HCT116 (cell line): ENCODE data around the gene BRD4. TPM values are rescaled to one million over a fixed set of nuclear protein-coding genes. Genes with fewer than 3 reads are reported as not detected.

Experiments used
- ATAC-seq: fragments of 200-7000 bp; cut with Tn5 transposase; 2 replicates; pipeline ENCODE4 v1.9.1; 2020; ENCODE audit warnings: mild to moderate bottlenecking, moderate library complexity
- BruUV-seq: library from RNA; stranded (reverse); fragments of 400-500 nt; replicated peaks from 2 replicates; lab custom pipeline; 2021; lab: Mats Ljungman, UMichigan
- CTCF ChIA-PET: fragments of 300-600 bp; sonication (Branson Sonifier 250); formaldehyde crosslinking; loops from one replicate; lab custom pipeline; 2021; ENCODE audit warnings: antibody characterized with exemption; lab: Charles Lee
- POLR2A ChIA-PET: fragments of 300-600, 350-600 bp; sonication (Branson Sonifier 250); formaldehyde crosslinking; loops from one replicate; lab custom pipeline; 2021; ENCODE audit warnings: antibody characterized with exemption; lab: Charles Lee
- RAD21 ChIA-PET, 2 experiments: fragments of 300-600 bp; sonication (Branson Sonifier 250); formaldehyde crosslinking; loops; one replicate each; lab custom pipeline; 2023; ENCODE audit warnings: low total read pairs in 2 of 2; ENCODE audit not compliant: uncharacterized antibody in 2 of 2, unreplicated experiment in 2 of 2, low non-redundant PET in 1 of 2; lab: Charles Lee
- DNase-seq: peaks from one replicate; pipeline ENCODE4 v3.0.0-alpha.2; 2010; ENCODE audit warnings: low read depth, low spot score
- H2AFZ ChIP-seq: fragments of 200-600 bp; shearing (Covaris generic), sonication (generic); 2 replicates; pipeline ENCODE4 v1.6.1; 2017; ENCODE audit warnings: low read depth, mixed run types, mixed read lengths, antibody characterized with exemption, low read length; ENCODE audit not compliant: poor library complexity, severe bottlenecking
- H3K27ac ChIP-seq: 2 replicates; pipeline ENCODE4 v1.5.1; 2012; ENCODE audit warnings: low read depth, low read length
- H3K27me3 ChIP-seq: fragments of 200-600 bp; sonication (generic); 2 replicates; pipeline ENCODE4 v1.6.1; 2016; ENCODE audit warnings: mixed run types, low read length, mixed read lengths; ENCODE audit not compliant: insufficient read depth
- H3K36me3 ChIP-seq, 2 experiments: fragments of 200-500 bp in 1 of 2; fragments of 200-600 bp in 1 of 2; sonication (Bioruptor generic) in 1 of 2; sonication (generic) in 1 of 2; 2 replicates each; pipeline versions ENCODE4 v1.5.1 to v1.6.1; 2014 to 2016; ENCODE audit warnings: low read length in 2 of 2, inconsistent platforms in 1 of 2, mixed read lengths in 1 of 2, mixed run types in 1 of 2; ENCODE audit not compliant: insufficient read depth in 2 of 2, control insufficient read depth in 1 of 2
- H3K4me1 ChIP-seq, 2 experiments: fragments of 200-600 bp in 1 of 2; sonication (generic) in 1 of 2; 2 replicates each; pipeline versions ENCODE4 v1.5.1 to v1.6.1; 2012 to 2017; ENCODE audit warnings: low read length in 2 of 2, inconsistent platforms in 1 of 2, mild to moderate bottlenecking in 1 of 2, mixed read lengths in 1 of 2, mixed run types in 1 of 2, moderate library complexity in 1 of 2; ENCODE audit not compliant: insufficient read depth in 2 of 2, control insufficient read depth in 1 of 2
- H3K4me2 ChIP-seq: fragments of 200-600 bp; sonication (generic); 2 replicates; pipeline ENCODE4 v1.6.1; 2017; ENCODE audit warnings: mixed run types, low read length, mixed read lengths
- H3K4me3 ChIP-seq, 2 experiments: fragments of 200-600 bp in 1 of 2; sonication (generic) in 1 of 2; replicated peaks in 1 of 2; 2 replicates each; pipeline ENCODE4 v1.5.1; 2011 to 2016; ENCODE audit warnings: low read length in 2 of 2, control low read depth in 1 of 2, low read depth in 1 of 2, mild to moderate bottlenecking in 1 of 2, mixed read lengths in 1 of 2, mixed run types in 1 of 2
- H3K79me2 ChIP-seq: fragments of 200-600 bp; sonication (generic); 2 replicates; pipeline ENCODE4 v1.6.1; 2017; ENCODE audit warnings: mild to moderate bottlenecking, mixed run types, low read length, moderate library complexity, mixed read lengths; ENCODE audit not compliant: insufficient read depth
- H3K9ac ChIP-seq: fragments of 200-600 bp; sonication (generic); 2 replicates; pipeline ENCODE4 v1.6.1; 2016; ENCODE audit warnings: low read length, mixed read lengths
- H3K9me2 ChIP-seq: fragments of 200-600 bp; sonication (generic), shearing (Covaris generic); 2 replicates; pipeline ENCODE4 v1.6.1; 2017; ENCODE audit warnings: mixed run types, mild to moderate bottlenecking, moderate library complexity; ENCODE audit not compliant: insufficient read depth
- H3K9me3 ChIP-seq, 2 experiments: fragments of 200-500 bp in 1 of 2; fragments of 200-600 bp in 1 of 2; sonication (Bioruptor generic) in 1 of 2; sonication (generic) in 1 of 2; 2 replicates each; pipeline ENCODE4 v1.6.1; 2014 to 2017; ENCODE audit warnings: low read length in 2 of 2, mixed read lengths in 2 of 2, inconsistent platforms in 1 of 2, low read depth in 1 of 2, mild to moderate bottlenecking in 1 of 2, mixed run types in 1 of 2, moderate library complexity in 1 of 2; ENCODE audit not compliant: control insufficient read depth in 1 of 2, insufficient read depth in 1 of 2
- H4K20me1 ChIP-seq: fragments of 200-600 bp; sonication (generic), shearing (Covaris generic); 2 replicates; pipeline ENCODE4 v1.6.1; 2017; ENCODE audit warnings: mixed run types, mild to moderate bottlenecking, moderate library complexity; ENCODE audit not compliant: insufficient read depth
- CBX3 ChIP-seq: IDR thresholded peaks from 2 replicates; pipeline ENCODE4 v1.6.1; 2012; ENCODE audit warnings: low read depth
- CEBPB ChIP-seq: IDR thresholded peaks from 2 replicates; pipeline ENCODE4 v1.6.1; 2012; ENCODE audit warnings: low read depth
- EGR1 ChIP-seq: IDR thresholded peaks from 2 replicates; pipeline ENCODE4 v1.6.1; 2012; ENCODE audit warnings: low read depth
- ELF1 ChIP-seq: IDR thresholded peaks from 2 replicates; pipeline ENCODE4 v1.6.1; 2012; ENCODE audit warnings: low read depth, borderline replicate concordance
- MAX ChIP-seq: IDR thresholded peaks from 2 replicates; pipeline ENCODE4 v1.6.1; 2012
- POLR2AphosphoS5 ChIP-seq: IDR thresholded peaks from 2 replicates; pipeline ENCODE4 v1.6.1; 2011; ENCODE audit warnings: mild to moderate bottlenecking, low read depth, low read length, moderate library complexity
- RAD21 ChIP-seq: IDR thresholded peaks from 2 replicates; pipeline ENCODE4 v1.6.1; 2012; ENCODE audit warnings: low read depth, mild to moderate bottlenecking
- REST ChIP-seq: IDR thresholded peaks from 2 replicates; pipeline ENCODE4 v1.6.1; 2012; ENCODE audit warnings: low read depth
- SIN3A ChIP-seq: IDR thresholded peaks from 2 replicates; pipeline ENCODE4 v1.6.1; 2012; ENCODE audit warnings: low read depth
- SRF ChIP-seq: IDR thresholded peaks from 2 replicates; pipeline ENCODE4 v1.6.1; 2012; ENCODE audit warnings: low read depth
- TCF7L2 ChIP-seq: IDR thresholded peaks from 2 replicates; pipeline ENCODE4 v1.7.0; 2011; ENCODE audit warnings: borderline replicate concordance, inconsistent platforms; ENCODE audit not compliant: insufficient read depth, insufficient read length; ENCODE audit errors: extremely low read depth
- ZFX ChIP-seq: fragments of 450-650 bp; IDR thresholded peaks from 2 replicates; pipeline ENCODE4 v1.6.1; 2017
- ZNF274 ChIP-seq: fragments of 200-500 bp; sonication (Bioruptor generic); IDR thresholded peaks from 2 replicates; pipeline ENCODE4 v1.6.1; 2014; ENCODE audit warnings: mild to moderate bottlenecking, low read depth, low read length, inconsistent platforms
- intact Hi-C: fragments of 100-400 bp; cut with micrococcal nuclease; formaldehyde crosslinking; loops from 2 replicates; pipeline ENCODE4 v1.10.0; 2022
- total RNA-seq: library from RNA; stranded (reverse); gene quantifications from one replicate; pipeline ENCODE4 v1.2.1, GENCODE V29; 2021; ENCODE audit not compliant: unreplicated experiment
- TF ChIP-seq, protein P1 (sequence below): IDR thresholded peaks from 2 replicates; pipeline ENCODE4 v1.6.1; 2011; ENCODE audit warnings: mild to moderate bottlenecking, low read length, moderate library complexity; ENCODE audit not compliant: insufficient replicate concordance; ENCODE audit errors: extremely low read depth

The BRD4 gene
- total RNA-seq, 1 experiment from 2014 or later: 52.9 TPM

GRCh38 chr19:15246198-15246481 is 86.2 kb downstream of the BRD4 start:
- Histone ChIP-seq H3K36me3 (peaks cover 0 to 3% of the 10 kb centered on the region in 2 experiments; a peak in 1 of 4 replicates), H3K4me2 (no peak overlapping the region), H3K4me1 (peaks cover 14 to 28% of the 10 kb centered on the region in 2 experiments), H3K4me3 (no peak overlapping the region), H3K9me3 (no peaks in the 10 kb centered on the region), H3K9ac (no peak overlapping the region), H3K79me2 (peaks cover 4% of the 10 kb centered on the region; the same call in 1 of the 2 replicates), H3K27me3 (no peaks in the 10 kb centered on the region), H4K20me1 (no peaks in the 10 kb centered on the region), H3K27ac (no peak overlapping the region)
- intact Hi-C loops: no loop called here
- ChIA-PET POLR2A (no interaction called here), CTCF (no interaction called here), RAD21 (no interaction called here)
- ATAC-seq: no peak
- no peak for DNase-seq
- TF ChIP-seq ELF1: no peak
- no peak for TF ChIP-seq EGR1
- no peak for TF ChIP-seq RAD21
- TF ChIP-seq CEBPB: no peak
- TF ChIP-seq CBX3: no peak
- TF ChIP-seq TCF7L2: no peak
- TF ChIP-seq ZNF274: no peak
- TF ChIP-seq, all 23 proteins: peak for 0
- no peaks in the 10 kb centered on the region for H3K9me2 ChIP-seq
- no peak overlapping the region for H2AFZ ChIP-seq
- BruUV-seq: no TSS peak

- Histone ChIP-seq H3K27ac (no peak overlapping the region), H3K36me3 (peaks cover 0 to 3% of the 10 kb centered on the region in 2 experiments; a peak in 1 of 4 replicates), H3K79me2 (no peaks in the 10 kb centered on the region; the same call in 1 of the 2 replicates), H3K9me3 (no peaks in the 10 kb centered on the region), H4K20me1 (no peaks in the 10 kb centered on the region), H3K4me1 (peaks cover 14 to 23% of the 10 kb centered on the region in 2 experiments), H3K27me3 (no peaks in the 10 kb centered on the region), H3K9me2 (no peaks in the 10 kb centered on the region), H3K4me3 (no peak overlapping the region), H3K4me2 (no peak overlapping the region), H2AFZ (no peak overlapping the region), H3K9ac (no peak overlapping the region)
- DNase-seq (no peak), ATAC-seq (no peak)
- ChIA-PET CTCF (no interaction called here), POLR2A (no interaction called here), RAD21 (no interaction called here)
- BruUV-seq: no TSS peak
- intact Hi-C loops: no loop called here
- TF ChIP-seq ZFX (no peak), REST (no peak), MAX (no peak), RAD21 (no peak), CBX3 (no peak), SIN3A (no peak), SRF (no peak), ZNF274 (no peak), EGR1 (no peak), POLR2AphosphoS5 (no peak)
- TF ChIP-seq, protein P1, sequence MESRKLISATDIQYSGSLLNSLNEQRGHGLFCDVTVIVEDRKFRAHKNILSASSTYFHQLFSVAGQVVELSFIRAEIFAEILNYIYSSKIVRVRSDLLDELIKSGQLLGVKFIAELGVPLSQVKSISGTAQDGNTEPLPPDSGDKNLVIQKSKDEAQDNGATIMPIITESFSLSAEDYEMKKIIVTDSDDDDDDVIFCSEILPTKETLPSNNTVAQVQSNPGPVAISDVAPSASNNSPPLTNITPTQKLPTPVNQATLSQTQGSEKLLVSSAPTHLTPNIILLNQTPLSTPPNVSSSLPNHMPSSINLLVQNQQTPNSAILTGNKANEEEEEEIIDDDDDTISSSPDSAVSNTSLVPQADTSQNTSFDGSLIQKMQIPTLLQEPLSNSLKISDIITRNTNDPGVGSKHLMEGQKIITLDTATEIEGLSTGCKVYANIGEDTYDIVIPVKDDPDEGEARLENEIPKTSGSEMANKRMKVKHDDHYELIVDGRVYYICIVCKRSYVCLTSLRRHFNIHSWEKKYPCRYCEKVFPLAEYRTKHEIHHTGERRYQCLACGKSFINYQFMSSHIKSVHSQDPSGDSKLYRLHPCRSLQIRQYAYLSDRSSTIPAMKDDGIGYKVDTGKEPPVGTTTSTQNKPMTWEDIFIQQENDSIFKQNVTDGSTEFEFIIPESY: no peak
Observed at GRCh38 chr19:15245370-15246197, 86.8 kb downstream of the BRD4 start.
